ENCODE results near the gene PLA2G3.
A peak's percentile ranks its signal among the peaks of the same experiment; 100 is the strongest.

Gene PLA2G3

DNA sequence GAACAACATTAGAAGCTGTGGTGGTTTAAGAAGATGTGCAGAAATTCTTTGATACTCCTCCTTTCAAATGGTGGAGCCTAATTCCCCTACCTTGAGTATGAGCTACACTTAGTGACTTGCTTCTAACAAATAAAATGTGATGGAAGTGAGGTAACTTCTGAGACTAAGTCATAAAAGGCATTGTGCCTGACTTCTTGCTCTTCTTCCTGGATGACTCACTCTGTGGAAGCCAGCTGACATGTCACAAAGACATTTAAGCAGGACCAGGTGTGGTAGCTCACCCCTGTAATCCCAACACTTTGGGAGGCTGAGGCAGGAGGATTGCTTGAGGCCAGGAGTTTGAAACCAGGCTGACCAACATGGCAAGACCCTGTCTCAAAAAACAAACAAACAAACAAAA, 3.9 kb upstream of the PLA2G3 start:
- DNase-seq: no peak

DNA sequence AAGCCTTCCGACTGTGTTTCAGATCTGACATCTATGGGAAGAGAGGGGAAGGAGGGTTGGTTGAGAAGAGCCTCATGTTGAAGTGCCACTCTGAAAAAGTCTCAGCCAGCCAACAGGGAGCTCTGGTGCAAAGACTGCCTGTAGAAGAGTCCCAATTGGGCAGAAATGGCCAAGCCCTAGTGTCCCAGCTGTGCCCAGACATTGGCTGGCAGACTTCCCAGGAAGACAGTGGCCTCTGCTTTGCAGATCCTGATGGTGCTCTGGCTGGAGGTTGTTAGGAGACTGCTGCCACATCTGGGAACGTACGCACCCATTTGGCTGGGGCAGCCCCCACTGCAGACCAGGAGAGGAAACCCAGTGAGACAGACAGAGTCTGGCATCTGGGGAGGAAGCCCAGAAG, 3.2 kb upstream of the PLA2G3 start:
- DNase-seq: no peak

GRCh38 chr22:31143038-31143437, 2.7 kb upstream of the PLA2G3 start:
- DNase-seq: no peak

DNA sequence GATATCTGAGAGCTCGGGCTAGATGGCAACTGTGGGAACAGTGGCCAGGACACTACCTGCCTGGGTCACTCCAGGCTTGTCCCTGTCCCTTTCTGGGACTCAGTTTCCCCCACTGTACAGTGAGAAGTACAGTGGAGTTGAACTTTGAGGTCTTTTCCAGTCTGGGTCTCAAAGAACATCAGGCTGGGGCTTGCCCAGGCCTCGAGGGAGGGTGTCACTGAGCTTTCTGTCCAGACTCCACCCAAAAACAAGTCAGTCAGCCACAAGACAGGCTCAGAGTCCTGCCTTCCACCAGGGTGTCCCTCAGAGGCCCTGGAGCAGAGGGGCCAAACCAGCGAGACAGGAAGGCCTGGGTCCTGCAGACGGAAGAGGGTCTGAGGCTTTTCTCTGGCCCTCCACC, 2.0 kb upstream of the PLA2G3 start:
- no peak for DNase-seq

DNA sequence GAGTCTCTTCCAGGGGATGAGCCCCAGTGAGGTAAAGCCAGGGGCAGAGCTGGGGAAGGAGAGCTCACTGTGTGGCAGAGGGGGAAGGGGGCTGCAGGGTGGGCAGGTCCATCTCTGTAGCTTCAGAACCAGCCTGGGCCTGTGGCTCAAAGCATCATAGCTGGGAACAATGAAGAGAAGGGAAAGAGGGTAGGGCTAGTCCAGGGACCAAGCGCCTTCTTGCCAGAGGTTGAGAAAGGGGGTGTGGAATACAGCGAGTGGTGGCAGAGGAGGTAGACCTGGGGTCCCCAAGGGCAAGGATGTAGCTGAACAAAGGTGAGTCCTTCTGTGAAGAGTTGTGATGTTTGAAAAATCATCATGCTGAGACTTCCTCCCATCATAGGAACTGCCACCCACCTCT, 1.2 kb upstream of the PLA2G3 start:
- no peak for DNase-seq

- DNase-seq: no peak
Measured at GRCh38 chr22:31140746-31141145, 438 bp upstream of the PLA2G3 start.

GRCh38 chr22:31139066-31139465, 1.2 kb downstream of the PLA2G3 start:
- DNase-seq: no peak

DNA sequence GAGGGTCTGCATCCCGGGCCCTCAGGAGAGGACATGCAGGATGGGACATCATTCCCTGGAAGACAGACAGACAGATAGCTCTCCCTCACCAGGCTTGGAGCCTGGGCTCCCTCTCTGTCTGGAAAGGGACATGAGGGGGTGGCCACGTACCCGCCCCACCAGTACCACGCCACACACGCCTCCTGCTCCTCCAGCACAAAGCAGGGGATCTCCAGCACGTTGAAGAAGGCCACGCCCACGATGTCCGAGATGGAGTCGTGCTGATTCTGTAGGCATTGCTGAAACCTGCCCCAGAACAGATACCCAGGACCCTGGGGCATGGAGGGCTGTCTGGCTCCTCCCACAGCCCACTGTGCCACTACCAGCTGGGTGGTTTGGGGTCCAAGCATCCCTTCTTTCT, 2.2 kb downstream of the PLA2G3 start:
- no peak for DNase-seq

GRCh38 chr22:31137721-31138120, 2.6 kb downstream of the PLA2G3 start:
- no peak for DNase-seq

GRCh38 chr22:31136711-31137110, 3.6 kb downstream of the PLA2G3 start:
- DNase-seq: no peak

- DNase-seq: no peak
Measured at GRCh38 chr22:31136155-31136554, 4.2 kb downstream of the PLA2G3 start.

DNA sequence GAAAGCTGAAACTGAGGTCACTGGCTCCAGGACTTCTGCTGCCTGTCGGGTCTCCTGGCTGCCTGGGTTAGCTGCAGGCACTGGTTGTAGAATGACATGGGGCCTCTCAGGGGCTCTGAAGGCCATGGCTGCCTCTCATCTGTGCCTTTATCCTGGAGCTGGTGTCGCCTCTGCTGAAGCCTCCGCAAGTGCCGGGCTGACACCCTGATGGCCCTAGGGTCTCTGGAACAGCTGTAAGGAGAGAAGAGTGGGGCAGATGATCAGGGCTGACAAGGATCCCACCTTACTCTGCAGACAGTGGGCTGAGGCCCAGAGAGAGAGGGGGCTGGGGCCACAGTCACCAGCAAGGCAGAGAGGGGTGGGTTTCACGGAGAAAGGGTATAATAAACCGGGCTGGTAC, 4.6 kb downstream of the PLA2G3 start:
- no peak for DNase-seq

GRCh38 chr22:31134688-31135087, 5.6 kb downstream of the PLA2G3 start:
- DNase-seq: no peak

DNA sequence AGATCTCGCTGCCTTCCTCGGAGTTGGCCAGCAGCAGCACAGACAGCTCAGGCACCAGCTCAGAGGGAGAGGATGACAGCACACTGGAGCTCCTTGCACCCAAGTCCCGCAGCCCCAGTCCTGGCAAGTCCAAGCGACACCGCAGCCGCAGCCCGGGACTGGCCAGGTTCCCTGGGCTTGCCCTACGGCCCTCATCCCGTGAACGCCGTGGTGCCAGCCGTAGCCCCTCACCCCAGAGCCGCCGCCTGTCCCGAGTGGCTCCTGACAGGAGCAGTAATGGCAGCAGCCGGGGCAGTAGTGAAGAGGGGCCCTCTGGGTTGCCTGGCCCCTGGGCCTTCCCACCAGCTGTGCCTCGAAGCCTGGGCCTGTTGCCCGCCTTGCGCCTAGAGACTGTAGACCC, 6.4 kb downstream of the PLA2G3 start:
- no peak for DNase-seq

DNA sequence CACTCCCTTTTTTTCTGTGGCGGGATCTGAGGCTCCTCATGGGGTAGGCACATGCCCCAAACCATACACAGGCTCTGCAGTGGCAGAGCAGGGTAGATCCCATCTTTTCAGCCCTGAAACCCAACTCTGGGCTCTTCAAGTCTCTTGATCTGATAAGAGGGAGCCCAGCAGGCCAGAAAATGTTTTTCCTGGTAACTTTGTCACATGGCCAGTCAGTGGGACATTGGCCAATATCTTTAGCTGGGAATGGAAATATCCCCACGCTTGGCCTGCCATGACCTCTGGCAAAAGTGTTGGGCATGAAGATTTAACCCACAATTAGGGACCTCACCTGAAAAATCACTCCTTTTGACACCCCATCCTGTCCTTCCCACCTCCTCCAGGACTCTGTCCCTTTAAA, 9.4 kb downstream of the PLA2G3 start:
- DNase-seq: no peak

GRCh38 chr22:31128156-31128555, 12.2 kb downstream of the PLA2G3 start:
- no peak for DNase-seq

- no peak for DNase-seq
Measured at GRCh38 chr22:31127181-31127772, 13.0 kb downstream of the PLA2G3 start.

DNA sequence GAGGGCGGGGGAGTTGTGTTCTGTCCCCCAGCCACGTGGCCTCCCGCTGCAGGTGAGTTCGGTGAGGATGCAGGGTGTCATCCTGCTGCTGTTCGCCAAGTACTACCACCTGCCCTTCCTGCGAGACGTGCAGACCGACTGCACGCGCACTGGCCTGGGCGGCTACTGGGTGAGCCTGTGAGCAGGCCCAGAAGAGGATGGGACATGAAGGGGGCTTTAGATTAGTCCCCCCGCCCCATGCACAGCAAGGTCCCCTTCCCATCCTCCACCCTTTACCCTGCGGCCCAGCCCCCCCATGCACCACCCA, 13.5 kb downstream of the PLA2G3 start:
- no peak for DNase-seq

DNA sequence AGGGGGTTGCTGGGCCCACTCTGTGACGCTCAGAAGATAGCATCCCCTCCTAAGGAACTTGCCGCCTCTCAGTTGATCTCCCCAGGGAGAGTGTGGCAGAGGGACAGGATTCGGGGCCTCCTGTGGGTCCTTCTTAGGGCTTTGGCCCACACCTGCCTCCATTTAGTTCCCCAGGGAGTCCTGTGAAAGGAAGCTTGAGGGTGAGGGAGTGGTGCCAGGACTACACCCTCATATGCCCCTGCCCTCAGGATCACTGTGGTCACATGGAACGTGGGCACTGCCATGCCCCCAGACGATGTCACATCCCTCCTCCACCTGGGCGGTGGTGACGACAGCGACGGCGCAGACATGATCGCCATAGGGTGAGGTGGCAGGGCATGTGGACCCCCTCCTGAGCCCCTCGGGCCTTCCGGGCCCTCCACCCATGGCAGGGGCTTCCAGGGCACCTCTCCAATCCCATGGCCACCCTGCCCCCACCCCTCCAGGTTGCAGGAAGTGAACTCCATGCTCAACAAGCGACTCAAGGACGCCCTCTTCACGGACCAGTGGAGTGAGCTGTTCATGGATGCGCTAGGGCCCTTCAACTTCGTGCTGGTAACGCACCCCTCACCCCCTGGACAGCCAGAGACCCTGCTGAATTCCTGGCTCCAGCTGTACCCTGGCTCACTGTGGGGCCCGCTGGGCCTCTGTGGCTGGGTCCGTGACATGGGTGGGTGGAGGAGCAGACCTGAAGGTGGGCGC, 14.0 kb downstream of the PLA2G3 start:
- no peak for DNase-seq

GRCh38 chr22:31125521-31126117, 14.7 kb downstream of the PLA2G3 start:
- no peak for DNase-seq

GRCh38 chr22:31124811-31125465, 15.4 kb downstream of the PLA2G3 start:
- DNase-seq: no peak

DNA sequence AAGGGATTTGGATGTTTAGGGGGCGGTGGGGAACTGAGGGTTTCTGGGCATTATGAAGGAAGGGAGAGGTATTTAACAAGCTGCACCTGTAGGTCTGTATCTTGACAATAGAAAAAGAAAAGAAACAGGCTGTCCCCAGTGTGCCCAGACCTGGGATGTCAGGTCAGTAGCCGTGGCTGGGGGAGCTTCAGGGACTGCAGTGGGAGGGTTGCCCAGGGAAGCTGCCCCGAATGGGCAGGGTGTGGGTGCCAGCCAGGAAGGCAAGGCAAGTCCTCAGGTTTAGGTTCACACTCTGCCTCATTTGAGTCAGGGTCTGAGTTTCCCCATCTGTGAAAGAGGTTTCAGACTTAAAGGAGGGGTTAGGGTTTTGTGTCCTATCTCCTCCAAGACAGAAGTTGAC, 16.0 kb downstream of the PLA2G3 start:
- no peak for DNase-seq

DNA sequence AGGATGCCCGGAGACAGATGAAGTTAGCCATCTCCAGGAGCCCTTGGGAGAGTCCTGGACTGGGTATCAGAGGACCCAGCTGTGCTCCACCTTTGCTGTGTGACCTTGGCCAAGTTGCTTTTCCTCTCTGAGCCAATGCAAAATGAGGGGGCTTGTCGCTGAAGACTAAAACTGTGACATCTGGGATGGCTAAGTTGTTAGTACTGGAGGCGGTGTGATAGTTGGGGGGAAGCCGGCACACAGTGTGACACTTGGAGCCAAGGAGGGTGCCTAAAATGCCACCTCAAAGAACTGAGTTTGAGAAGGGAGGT, 17.1 kb downstream of the PLA2G3 start:
- no peak for DNase-seq

DNA sequence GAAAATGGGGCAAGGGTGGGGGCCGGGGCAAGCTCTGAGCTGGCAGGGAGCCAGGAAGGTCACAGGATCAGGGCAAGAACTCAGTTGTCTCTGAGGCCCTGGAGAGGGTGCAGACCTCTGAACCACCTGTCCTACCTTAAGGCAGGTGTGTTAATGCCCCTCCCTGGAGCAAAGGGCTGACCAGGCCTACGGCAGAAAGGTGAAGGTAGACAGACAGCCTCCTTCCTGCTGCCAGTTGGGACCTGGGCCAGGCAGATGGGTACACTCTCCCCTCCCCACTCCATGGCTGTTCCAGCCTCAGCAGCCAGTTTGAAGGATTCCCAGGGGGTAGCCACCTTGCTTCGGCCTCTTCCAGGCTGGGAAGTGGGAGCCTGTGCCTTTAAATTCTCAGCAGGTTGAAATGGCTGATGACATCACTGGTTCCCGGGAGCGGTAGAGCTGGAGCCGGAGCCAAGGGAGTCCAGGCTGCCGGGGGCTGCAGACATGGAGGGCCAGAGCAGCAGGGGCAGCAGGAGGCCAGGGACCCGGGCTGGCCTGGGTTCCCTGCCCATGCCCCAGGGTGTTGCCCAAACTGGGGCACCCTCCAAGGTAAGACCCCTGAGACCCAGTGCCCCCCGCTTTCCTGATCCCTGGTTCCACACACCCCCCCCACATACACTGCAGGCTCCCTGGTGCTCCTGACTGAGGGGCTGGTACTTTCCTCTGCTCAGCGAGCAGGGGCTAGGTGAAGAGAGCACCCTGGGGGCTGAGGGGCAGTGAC, 17.6 kb downstream of the PLA2G3 start, which contains the start of gene INPP5J:
TSS of gene INPP5J (plus strand) at position 435 of the 760 bp plus-strand sequence. CDS start at position 484, 49 bp downstream.
- peak in 1 of 2 experiments; percentile 7 for DNase-seq
